Endothelial cell of hepatic sinusoid (primary cell): ENCODE measurements around the gene MASP1.
"Not testable (repeated sequence)": the region's sequence is repeated elsewhere in the genome, so short reads cannot be mapped to it uniquely, and the experiment has no call there.

ENCODE experiments used
- in situ Hi-C: cut with HindIII; loops from 2 replicates; pipeline ENCODE4 v1.10.0; 2017; ENCODE audit warnings: low sequenced_read_pairs

MASP1 gene

GRCh38 chr3:187267306-187267705 is 24.2 kb downstream of the MASP1 start:
- in situ Hi-C loops: no loop called here

DNA sequence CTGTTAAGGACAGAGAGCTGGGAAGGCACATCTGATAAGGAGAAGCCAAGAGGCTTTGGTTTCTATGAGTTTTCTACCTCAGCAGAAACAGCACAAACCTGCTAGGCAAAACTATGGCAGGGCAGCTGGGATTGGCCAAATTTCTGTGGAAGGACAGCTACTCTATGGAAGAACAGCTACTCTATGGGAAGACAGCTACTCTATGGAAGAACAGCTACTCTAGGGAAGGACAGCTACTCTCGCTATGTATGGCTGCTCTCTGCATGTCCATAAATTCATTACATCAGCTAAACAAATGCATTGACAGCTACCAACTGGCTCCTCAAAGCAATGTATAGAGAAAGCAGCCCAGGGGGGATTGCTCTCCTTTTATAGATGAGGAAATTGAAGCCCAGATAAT is 24.8 kb downstream of the MASP1 start:
- in situ Hi-C loops: no loop called here

GRCh38 chr3:187265461-187265955 is 26.0 kb downstream of the MASP1 start:
- in situ Hi-C loops: no loop called here

- in situ Hi-C loops: no loop called here
Observed at GRCh38 chr3:187264911-187265310, 26.6 kb downstream of the MASP1 start.

DNA sequence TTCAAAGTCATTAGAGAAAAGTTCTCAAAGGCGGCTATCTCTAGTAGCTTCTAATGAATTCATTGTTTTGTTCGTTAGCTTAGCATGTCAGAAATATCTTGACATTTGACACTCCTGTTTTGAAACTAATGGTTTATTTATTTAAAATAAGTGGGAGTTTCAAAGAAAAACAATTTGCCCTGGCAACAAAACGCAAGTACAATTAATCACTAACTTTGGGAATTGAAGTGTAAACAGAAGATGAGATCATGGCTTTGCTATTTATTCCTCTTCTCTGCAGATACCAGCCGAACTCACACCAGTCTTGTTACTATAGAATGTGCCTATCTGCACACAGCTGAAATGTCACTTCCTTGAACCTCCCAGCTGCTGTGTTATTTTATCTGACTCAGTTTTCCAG is 27.5 kb downstream of the MASP1 start:
- in situ Hi-C loops: no loop called here

DNA sequence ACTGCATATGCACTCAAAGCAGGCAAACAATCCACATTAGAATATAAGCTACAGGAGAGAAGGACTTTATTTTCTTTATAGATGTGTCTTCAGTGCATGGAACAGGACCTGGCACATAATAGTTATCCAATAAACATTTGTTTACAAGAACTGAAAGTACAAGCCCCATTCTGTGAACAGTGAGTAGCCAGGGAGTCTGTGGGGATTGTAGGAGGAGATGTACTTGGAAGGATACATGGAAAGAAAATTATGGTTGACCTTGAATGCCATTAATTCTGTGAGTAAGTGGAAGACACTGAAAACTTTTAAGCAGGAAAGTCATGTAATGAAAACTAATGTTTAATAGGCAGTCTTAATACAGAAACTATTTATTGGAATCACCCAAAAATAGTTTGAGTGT is 28.3 kb downstream of the MASP1 start:
- in situ Hi-C loops: no loop called here

DNA sequence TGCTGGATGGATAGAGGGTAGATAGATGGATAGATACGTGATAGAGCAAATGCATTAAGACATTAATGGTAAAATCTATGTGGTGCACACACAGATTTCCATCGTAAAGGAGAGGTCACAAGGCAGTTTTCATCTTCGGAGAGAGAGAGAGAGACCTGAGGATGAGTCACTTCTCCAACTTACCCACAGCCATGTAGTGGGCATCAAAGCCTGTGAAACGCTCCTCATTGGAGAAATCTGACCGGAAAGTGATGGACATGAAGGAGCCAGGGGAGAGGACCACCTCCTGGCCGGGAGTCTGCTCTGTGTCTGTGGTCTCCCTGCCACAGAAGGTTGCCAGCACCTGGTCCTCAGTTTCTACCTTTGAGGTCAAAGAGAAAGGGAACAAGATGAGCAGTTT is 29.2 kb downstream of the MASP1 start:
- in situ Hi-C loops: no loop called here

DNA sequence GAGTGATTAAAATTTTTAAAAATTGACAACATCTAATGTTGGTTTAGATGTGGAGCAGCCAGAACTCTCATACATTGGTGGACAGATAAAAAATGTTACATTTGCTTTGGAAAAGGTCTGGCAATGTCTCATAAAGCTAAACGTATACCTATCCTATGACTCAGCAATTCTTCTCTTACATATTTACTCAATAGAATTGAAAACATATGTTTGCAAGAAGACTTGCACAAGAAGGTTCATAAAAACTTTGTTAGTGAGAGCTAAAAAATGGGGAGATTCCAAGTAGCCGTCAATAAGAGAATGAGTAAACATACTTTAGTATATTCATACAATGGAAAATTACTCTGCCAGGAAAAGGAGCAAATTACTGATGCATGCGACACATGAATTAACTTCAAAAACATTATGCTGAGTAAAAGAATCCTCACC is 30.0 kb downstream of the MASP1 start:
- in situ Hi-C loops: no loop called here

- in situ Hi-C loops: no loop called here
Observed at GRCh38 chr3:187259171-187259570, 32.4 kb downstream of the MASP1 start.

DNA sequence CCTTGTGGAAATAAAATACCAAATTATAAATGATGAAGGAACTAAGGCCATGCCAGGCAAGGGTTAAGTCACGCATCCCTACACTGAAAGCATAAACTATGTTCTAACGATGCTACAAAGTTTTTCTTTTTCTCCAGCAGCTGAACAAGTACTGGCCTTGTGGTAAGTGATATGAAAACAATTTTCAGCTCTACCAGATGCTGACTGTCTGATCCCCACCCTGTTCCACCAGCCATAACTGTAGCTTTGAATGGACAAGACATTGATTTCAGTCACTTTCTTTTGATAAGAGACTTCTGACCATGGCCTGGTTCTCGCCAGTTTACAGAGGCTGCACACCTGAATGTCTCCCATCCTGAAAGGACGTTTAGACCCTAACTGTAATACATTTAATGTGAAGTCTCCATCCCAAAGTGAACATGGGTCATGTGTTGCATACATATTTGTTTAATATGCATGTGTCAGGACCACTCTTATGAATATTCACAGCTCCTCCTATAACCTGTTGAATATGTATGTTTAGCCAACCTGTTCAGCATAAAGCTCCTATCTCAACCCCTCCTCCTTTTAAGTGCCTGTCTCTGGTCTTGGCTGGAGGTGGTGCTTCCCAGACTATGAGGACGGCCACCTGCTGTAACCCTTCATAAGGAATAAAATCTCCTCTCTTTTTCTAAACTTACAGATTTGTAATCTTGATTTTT is 33.4 kb downstream of the MASP1 start:
- in situ Hi-C loops: no loop called here

- in situ Hi-C loops: no loop called here
Observed at GRCh38 chr3:187257471-187257870, 34.1 kb downstream of the MASP1 start.

DNA sequence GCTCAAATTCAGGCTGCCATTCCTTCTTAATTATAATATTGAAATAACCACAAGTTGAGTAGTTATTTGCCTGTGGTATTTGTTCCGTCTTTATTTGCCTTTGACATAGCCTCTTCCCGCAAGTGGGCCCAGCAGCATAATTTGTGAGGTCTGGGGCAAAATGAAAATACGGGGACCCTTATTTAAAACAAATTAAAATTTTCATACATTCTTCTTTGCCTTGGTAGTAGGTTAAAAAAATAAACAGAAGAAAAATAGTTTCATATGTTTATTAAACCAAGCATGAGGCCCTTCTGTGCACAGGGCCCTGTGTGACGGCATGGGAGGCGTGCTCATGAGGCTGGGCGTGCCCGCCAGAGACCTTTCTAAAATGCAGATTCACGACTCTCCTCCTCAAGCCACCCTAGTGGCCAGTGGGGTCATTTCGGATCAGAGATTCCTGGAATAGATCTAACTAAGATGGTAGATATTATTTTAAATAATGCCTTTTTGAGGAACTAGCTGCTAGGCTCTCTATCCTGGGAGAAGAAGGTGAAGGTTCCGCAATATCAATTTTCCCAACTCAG is 35.4 kb downstream of the MASP1 start:
- in situ Hi-C loops: no loop called here

GRCh38 chr3:187255314-187255713 is 36.2 kb downstream of the MASP1 start:
- in situ Hi-C loops: no loop called here

GRCh38 chr3:187252311-187252710 is 39.2 kb downstream of the MASP1 start:
- in situ Hi-C loops: no loop called here

- in situ Hi-C loops: no loop called here
Observed at GRCh38 chr3:187251599-187251998, 39.9 kb downstream of the MASP1 start.

DNA sequence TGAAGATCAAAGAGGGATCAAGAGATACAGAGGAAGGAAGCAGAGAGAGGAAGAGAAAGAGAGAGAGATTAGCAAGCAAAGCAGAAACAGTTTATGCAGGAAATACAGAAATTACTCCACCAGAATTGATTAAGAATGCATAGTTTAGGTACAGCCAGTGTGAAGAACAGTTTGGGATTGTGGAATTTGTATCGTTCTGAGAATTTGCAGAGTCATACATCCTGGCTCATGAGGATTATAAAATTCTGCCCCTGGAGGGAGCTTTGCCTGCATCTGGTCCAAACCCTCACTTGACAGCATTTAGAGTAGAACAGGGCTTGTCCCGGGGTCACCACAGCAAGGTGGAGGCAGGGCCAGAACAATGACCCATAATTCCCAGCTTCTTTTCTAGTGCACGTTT is 44.1 kb downstream of the MASP1 start:
- in situ Hi-C loops: no loop called here

GRCh38 chr3:187243933-187244524 is 47.5 kb downstream of the MASP1 start:
- in situ Hi-C loops: no loop called here

DNA sequence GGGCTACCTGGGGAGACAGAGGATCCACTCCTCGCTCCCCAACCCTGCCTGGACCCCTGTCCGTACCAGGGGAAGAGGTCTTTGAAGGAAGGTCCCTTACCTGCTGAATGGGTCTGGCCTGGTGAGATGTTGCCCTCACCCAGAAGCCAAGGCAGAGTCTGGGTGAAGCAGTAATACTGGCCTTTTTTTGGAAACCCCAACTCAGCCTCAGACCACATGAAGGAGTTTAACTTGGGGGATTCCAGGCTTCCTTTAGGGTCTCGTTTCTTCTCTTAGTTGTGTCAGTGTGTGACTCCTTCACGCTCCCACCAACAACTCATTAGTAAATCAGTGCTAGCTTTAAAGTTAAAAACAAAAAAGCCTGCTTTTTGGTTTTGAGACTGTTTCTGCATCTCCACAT is 48.6 kb downstream of the MASP1 start:
- in situ Hi-C loops: no loop called here

DNA sequence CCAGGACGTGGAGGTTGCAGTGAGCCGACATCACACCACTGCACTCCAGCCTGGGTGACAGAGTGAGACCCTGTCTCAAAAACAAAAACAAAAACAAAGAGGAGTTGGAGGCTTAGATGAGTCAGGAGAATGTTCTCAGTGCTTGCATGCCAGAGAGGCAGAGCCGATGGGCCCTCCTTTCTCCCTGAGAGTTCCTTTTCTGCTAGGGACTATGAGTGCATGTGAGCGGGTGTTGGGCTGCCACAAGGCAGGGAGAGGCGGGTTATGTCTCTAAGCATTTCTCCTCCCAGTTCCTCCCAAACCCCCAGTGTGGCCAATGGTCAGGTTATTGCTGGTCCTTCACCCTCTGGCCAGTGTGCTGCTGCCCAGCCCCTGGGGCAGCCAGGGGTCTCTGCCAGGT is 49.1 kb downstream of the MASP1 start:
- in situ Hi-C loops: no loop called here

- in situ Hi-C loops: not testable (repeated sequence)
Observed at GRCh38 chr3:187238835-187239234, 52.7 kb downstream of the MASP1 start.

DNA sequence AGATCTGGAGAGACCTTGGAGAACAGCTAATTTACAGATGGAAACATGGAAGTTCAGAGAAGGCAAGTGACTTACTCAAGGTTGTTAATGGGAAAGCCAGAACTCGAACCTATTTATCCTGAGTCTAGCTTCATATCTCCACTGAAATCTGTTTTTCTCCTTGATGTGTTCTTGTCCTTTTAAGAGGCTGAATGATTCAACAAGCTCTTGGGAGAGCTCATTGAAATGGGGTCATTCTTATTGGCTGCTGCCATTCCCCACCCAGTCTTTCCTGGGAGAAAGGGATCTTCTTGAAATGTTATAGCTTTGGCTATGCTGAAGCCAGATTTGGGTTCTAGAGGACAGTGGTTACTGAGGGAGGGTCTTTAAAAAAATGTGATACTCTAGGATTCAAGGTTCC is 53.3 kb downstream of the MASP1 start:
- in situ Hi-C loops: no loop called here

DNA sequence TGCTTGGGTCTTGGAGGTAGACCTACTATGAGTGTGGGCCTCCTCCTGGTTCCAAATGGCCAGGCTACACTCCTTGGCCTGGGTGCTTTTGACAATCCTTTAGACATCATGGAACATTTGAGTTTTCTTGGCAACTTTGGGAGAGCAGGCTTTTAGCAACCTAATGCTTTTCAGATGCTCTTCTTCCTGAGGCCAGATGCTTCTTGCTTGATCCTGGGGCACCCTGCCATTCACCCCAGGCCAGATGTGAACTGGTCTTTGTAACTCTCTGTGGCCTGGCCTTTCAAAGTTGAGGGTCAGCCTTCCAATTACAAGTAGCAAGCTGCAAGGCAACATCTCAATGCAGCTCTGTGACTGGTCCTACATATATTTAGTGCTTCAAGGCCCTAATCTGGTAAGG is 53.8 kb downstream of the MASP1 start:
- in situ Hi-C loops: no loop called here
